HG02938 (cell line): ENCODE data around the gene XPNPEP3.
A peak's percentile ranks its signal among the peaks of the same experiment; 100 is the strongest.
"Not testable (repeated sequence)": the region's sequence is repeated elsewhere in the genome, so short reads cannot be mapped to it uniquely, and the experiment has no call there.

ENCODE experiments used
- ATAC-seq: cut with Tn5 transposase; IDR thresholded peaks from one replicate; pipeline ENCODE4 v1.9.1; 2021; ENCODE audit warnings: mild to moderate bottlenecking, moderate library complexity; ENCODE audit not compliant: unreplicated experiment

The XPNPEP3 gene

DNA sequence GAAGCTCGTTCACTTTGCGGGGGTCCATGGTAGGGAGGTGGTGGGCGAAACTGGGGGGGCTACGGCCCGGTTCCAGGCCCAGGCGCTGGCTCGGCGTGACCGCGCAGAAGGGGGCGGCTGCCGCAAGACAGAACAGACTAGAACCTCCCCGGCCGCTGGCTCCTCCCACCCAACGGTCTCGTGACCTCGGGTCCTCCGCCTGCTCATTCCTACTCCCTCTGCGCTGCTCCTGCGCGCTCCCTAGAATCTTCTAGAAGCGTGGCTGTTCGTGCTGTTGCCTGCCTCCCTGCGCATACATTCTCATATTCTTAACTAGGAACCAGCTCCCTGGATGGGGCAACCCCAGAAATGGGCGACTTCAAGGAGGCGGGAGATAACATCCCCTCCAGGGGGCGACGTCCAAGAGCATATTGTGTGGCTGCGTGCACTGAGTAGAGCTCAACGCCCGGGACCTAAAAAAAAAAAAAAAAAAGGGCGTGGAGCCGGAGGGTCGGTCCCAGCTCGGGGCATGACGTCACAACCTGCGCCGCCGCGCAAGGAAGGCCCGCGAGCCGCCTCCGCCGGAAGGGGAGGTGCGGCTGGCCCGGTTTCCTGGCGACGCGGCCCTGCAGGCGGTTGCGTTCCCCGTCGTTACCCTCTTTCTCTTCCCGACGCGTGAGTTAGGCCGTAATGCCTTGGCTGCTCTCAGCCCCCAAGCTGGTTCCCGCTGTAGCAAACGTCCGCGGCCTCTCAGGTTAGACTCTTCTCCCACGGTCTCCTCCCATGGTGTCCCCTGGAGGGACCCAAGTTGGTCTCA, at the start of gene XPNPEP3, which contains the start of gene ST13:
Gene XPNPEP3, plus strand, starts transcription at position 636 of the 796 bp plus-strand sequence. Its CDS starts 34 bp downstream, at position 670.
Gene ST13, minus strand, starts transcription at position 127 of the 796 bp plus-strand sequence. Its CDS starts 99 bp downstream, at position 28.
- peak; percentile 87 for ATAC-seq

DNA sequence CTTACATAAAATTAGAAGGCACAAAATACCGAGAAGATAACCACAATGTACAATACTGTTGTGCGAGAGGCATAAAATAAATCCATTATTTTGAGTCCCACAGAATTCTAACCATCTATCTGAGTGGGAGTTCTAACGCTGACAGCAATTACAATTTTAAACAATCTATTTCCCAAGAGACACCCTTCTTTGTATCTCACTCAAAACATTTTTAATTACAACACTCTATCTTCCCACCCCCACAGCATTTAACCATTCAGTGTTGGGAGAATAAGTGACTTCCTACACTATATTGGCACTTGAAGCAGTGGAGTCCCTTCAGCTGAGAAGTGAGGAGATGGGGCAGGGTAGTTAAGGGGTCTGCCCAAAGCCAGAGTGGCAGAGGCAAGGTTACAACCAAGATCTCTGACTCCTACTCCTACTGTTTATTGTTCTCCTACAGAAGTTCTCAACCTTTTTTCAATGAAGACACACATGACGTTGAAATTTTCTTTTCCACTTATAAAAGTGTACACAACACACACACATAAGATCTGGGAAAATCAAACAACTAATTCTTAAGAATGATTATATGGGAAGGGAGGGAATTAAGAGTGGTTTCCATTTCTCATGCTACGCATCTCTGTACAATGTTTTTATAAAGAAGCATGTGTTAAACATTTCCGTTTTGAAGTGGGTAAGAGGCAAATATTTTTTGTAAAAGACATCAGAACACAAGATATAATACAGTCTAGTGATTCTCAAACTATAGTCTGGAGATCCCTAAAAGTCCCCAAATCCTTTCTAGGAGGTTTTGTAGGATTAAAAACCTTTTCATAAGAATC, 48.7 kb upstream of the XPNPEP3 start:
- no peak for ATAC-seq

GRCh38 chr22:40813912-40814315, 43.0 kb upstream of the XPNPEP3 start:
- no peak for ATAC-seq

DNA sequence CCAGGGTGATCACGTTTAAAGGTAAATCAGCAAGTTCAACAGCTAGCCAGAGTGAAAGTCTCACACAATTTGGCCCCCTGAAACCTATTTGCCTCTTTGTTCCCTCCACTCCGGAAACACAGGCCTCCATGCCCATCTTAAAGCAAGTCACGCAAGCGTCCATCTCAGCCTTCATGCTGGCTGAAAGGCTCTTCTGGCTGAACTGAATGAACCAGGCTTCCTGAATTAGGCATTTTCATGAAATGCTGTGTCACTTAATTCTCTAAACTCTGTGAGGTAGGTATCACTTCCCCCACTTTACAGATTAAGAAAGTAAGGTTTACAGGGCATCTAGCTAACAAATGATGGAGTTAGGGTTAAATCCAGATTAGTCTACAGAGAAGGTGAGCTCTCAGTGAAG, 39.2 kb upstream of the XPNPEP3 start:
- no peak for ATAC-seq

GRCh38 chr22:40818192-40818746, 38.7 kb upstream of the XPNPEP3 start:
- ATAC-seq = no peak

DNA sequence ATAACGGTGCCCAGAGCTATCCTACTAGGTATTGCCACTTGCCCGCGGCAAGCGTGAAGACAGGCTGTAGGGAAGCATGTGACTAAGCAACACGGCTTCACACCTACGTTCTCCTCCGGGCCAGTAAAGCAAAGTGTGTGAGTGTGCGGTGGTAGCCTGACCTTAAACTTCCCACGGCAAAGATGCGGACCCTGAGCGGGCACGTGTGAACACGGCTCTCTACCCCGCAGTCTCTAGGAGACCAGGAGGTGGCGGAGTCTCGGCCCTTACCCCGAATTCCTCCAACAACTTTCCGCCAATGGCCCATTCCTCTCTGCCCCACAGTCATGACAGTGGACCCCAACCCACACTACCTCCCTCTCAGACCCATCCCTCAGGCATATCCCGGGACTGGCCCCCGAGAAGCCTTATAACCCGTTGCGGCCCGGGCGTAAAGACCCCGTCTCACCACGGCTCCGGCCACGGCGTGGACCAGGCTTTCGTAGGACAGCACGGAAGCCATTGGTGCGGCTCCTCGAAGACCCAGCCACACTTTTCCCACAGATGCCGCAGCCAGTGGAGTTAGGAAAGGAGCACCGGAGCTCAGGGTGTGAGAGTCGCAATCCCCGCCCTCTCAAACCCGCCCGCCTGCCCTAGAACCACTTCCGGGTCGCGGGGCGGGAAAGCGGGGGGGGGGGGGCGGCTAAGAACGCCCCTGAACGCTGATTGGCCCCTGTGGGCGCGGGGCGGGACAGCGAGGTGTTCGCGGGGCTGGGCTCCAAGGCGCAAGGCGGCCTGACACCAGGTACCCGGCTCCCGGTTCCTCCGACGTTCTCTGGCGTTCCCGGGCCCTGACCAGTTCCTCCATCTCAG, 38.0 kb upstream of the XPNPEP3 start, which contains the start of gene SLC25A17:
Gene SLC25A17, minus strand, starts transcription at position 600 of the 852 bp plus-strand sequence. Its CDS starts 98 bp downstream, at position 502.
- ATAC-seq = peak; percentile 67

GRCh38 chr22:40819599-40820140, 37.3 kb upstream of the XPNPEP3 start:
- no peak for ATAC-seq

DNA sequence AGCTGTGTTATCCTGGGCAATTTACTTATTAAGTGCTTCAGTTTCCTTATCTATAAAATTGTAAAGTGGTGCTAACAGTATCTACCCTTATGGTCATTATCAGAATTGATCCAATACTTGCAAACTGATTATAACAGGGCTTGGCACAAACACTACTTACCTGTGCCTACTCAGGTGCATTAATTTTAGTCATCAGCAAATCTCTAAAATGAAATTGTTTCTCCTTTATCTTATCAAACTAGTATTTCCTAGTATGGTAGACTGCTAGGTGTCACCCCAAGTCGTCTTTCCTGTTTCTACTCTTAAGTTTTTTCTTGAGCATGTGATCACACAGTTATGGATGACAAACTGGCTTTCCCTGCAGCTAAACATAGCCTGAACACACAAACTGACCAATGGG, 33.5 kb upstream of the XPNPEP3 start:
- no peak for ATAC-seq

- not testable (repeated sequence) for ATAC-seq
Measured at GRCh38 chr22:40826292-40826691, 30.7 kb upstream of the XPNPEP3 start.

- no peak for ATAC-seq
Measured at GRCh38 chr22:40826984-40827741, 29.8 kb upstream of the XPNPEP3 start.

GRCh38 chr22:40829131-40829530, 27.8 kb upstream of the XPNPEP3 start:
- ATAC-seq = no peak

DNA sequence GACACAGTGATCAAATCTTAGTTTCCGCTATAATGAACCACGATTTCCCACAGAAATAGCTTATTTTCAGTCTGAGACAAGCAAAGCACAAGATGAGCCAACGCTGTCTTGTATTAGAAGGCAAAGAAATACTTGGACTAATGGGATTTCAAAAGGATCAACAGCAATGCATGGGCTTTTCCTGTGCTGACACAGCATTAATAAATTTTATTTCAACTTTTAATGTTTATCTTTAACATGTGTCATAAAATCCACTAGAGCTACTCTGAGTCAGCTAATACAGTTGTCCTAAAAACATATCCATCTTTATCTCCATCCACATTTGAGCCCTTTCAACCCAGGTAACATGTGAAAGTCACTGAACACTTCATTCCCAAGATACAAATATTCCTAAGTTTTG, 22.3 kb upstream of the XPNPEP3 start:
- no peak for ATAC-seq

GRCh38 chr22:40838486-40838885, 18.5 kb upstream of the XPNPEP3 start:
- ATAC-seq = no peak

GRCh38 chr22:40844951-40845350, 12.0 kb upstream of the XPNPEP3 start:
- ATAC-seq = no peak

GRCh38 chr22:40845816-40846215, 11.1 kb upstream of the XPNPEP3 start:
- ATAC-seq = not testable (repeated sequence)

DNA sequence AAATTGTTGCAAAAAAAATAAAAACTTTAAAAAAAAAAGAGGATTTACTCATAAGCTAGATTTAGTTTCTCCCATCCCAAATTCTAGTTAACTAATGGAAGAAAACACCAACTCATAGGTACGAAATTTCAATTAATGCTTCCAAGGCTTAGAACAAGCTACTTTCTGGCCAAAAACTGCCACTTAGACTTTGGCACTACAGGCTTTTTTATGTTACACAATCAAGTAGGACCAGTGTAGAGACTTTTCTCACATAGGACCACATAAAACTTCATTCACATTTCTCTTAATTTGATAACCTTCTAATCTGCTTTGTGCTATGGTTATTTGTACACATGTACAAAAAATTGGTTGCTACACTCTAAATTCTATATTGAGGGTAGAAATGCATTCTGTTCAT, 3.6 kb upstream of the XPNPEP3 start:
- no peak for ATAC-seq

DNA sequence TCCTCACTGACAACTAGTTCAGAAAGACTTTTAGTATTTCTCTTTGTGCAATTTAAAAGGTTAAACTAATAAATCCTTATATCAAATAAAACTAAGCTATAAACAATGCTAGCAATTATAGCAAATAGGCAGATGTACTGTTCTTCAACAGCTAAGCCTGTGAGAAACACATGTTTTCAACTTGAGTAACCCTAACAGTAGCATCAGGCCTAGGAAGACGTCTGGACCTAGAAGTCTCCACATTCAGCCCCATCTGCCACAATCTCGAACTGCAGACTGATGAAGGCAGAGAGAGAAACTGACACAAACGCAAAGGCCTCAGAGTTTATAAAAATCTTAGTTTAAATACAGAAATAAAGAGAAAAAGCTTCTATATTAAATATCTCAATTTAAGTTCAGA, 3.0 kb upstream of the XPNPEP3 start:
- no peak for ATAC-seq

DNA sequence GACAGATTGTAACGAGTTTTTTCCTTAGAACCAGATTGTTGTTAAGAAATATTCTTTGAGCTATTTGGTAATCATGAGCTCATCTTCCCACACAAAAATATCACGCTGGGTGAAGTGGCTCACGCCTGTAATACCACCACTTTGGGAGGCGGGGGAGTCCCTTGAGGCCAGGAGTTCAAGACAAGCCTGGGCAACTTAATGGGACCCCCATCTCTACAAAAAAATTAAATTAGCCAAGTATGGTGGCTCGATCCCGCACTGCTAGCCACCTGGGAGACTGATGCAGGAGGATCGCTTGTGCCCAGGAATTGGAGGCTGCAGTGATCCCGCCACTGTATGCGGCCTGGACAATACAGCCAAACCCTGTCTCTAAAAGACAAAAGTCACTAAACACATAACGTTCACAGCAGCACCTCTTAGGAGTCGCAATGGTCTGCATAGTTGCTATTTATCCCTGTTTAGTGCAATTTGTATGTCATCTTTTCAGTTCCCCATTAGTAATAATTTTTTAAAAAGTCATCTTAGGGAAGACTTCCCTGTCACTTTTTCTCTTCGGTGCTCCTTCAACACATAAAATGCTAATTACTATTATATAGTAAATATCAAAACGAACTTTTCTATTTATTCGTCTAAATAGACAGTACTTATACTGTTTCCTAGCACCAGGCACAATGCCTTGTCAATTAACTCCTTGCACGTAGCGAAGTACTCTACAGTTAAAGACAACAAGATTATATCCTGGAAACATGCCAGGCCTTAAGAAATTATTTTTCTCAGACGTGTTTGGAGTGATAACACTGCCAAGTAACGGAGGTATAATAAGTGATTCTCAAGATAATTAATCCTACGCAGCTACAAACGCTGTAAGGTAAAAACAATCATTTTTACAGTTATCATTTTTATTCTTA, 1.6 kb upstream of the XPNPEP3 start:
- no peak for ATAC-seq
